DOHH2 (cell line): ENCODE measurements around the gene OMP.

Source experiments
- H3F3A ChIP-seq: fragments of 200-600 bp; sonication (generic), shearing (Covaris generic); 2 replicates; pipeline ENCODE4 v1.6.0; 2016; ENCODE audit warnings: antibody characterized with exemption, mild to moderate bottlenecking; ENCODE audit not compliant: control insufficient read depth, insufficient read depth
- H3K27ac ChIP-seq: fragments of 200-600 bp; sonication (generic); 2 replicates; pipeline ENCODE4 v1.5.1; 2014; ENCODE audit warnings: low read depth, mild to moderate bottlenecking, low read length, moderate library complexity
- H3K27me3 ChIP-seq: fragments of 200-600 bp; sonication (generic); 2 replicates; pipeline ENCODE4 v1.6.1; 2014; ENCODE audit warnings: mild to moderate bottlenecking, low read length, mixed read lengths; ENCODE audit not compliant: control insufficient read depth
- H3K36me3 ChIP-seq: fragments of 200-600 bp; sonication (generic); 2 replicates; pipeline ENCODE4 v1.6.1; 2014; ENCODE audit warnings: mild to moderate bottlenecking, low read length, moderate library complexity, mixed read lengths; ENCODE audit not compliant: control insufficient read depth
- H3K4me1 ChIP-seq: fragments of 200-600 bp; sonication (generic); 2 replicates; pipeline ENCODE4 v1.6.1; 2014; ENCODE audit warnings: mild to moderate bottlenecking, low read length, mixed read lengths; ENCODE audit not compliant: control insufficient read depth
- H3K4me2 ChIP-seq: fragments of 200-600 bp; sonication (generic); 2 replicates; pipeline ENCODE4 v1.6.0; 2014; ENCODE audit warnings: mild to moderate bottlenecking, low read length, moderate library complexity
- H3K4me3 ChIP-seq: fragments of 200-600 bp; sonication (generic); 2 replicates; pipeline ENCODE4 v1.5.1; 2014; ENCODE audit warnings: mild to moderate bottlenecking, low read length, mixed read lengths
- H3K79me2 ChIP-seq: fragments of 200-600 bp; sonication (generic); 2 replicates; pipeline ENCODE4 v1.6.1; 2014; ENCODE audit warnings: mild to moderate bottlenecking, low read length, mixed read lengths; ENCODE audit not compliant: control insufficient read depth
- H3K9me2 ChIP-seq: fragments of 200-600 bp; sonication (generic); replicated peaks from 2 replicates; pipeline ENCODE4 v1.6.1; 2014; ENCODE audit warnings: mild to moderate bottlenecking, low read length, mixed read lengths; ENCODE audit not compliant: control insufficient read depth
- H3K9me3 ChIP-seq: fragments of 200-600 bp; sonication (generic); 2 replicates; pipeline ENCODE4 v1.6.1; 2014; ENCODE audit warnings: antibody characterized with exemption, low read length, mixed read lengths; ENCODE audit not compliant: control insufficient read depth, insufficient read depth
- H4K20me1 ChIP-seq: fragments of 200-600 bp; sonication (generic); 2 replicates; pipeline ENCODE4 v1.6.0; 2014; ENCODE audit warnings: low read depth, mild to moderate bottlenecking, antibody characterized with exemption, low read length, moderate library complexity; ENCODE audit not compliant: control insufficient read depth, insufficient read depth
- EZH2phosphoT487 ChIP-seq: fragments of 200-600 bp; sonication (generic); IDR thresholded peaks from 2 replicates; pipeline ENCODE4 v1.6.1; 2017; ENCODE audit warnings: borderline replicate concordance, mild to moderate bottlenecking, antibody characterized with exemption, low read length, moderate library complexity, mixed read lengths
- TF ChIP-seq, protein P1 (sequence below): fragments of 200-600 bp; sonication (generic); IDR thresholded peaks from one replicate; pipeline ENCODE4 v1.5.1; 2014; ENCODE audit warnings: antibody characterized with exemption, mild to moderate bottlenecking, low read depth, low read length; ENCODE audit not compliant: poor library complexity, severe bottlenecking

The OMP gene

DNA sequence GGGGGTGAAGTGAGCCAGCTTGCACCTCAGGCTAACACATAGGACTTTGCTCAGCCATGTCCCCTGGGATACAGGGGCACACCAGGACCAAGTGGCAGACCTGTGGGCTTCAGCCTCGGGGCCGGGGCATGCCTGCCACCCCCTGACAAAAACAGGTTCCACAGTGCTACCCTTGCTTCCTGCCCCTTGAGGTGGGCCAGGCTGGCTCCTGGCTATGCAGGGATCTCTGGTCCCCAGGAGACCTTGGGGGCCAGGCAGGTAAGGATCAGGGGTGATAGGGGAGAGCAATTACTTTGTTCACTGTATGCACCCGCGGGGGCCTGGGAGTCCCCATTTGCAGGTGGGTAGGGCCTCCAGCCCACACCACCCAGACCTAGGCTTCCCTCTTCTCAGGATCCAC, 23.1 kb downstream of the OMP start:
- Histone ChIP-seq H3F3A (no peaks in the 10 kb centered on the region), H3K9me2 (no peaks in the 10 kb centered on the region), H3K79me2 (no peaks in the 10 kb centered on the region), H3K27ac (no peak overlapping the region), H3K27me3 (no peaks in the 10 kb centered on the region), H3K4me3 (no peak overlapping the region), H4K20me1 (no peaks in the 10 kb centered on the region), H3K9me3 (no peaks in the 10 kb centered on the region), H3K36me3 (no peaks in the 10 kb centered on the region), H3K4me1 (peaks cover 9% of the 10 kb centered on the region), H3K4me2 (no peak overlapping the region)
- TF ChIP-seq EZH2phosphoT487 = no peak
- TF ChIP-seq, protein P1, sequence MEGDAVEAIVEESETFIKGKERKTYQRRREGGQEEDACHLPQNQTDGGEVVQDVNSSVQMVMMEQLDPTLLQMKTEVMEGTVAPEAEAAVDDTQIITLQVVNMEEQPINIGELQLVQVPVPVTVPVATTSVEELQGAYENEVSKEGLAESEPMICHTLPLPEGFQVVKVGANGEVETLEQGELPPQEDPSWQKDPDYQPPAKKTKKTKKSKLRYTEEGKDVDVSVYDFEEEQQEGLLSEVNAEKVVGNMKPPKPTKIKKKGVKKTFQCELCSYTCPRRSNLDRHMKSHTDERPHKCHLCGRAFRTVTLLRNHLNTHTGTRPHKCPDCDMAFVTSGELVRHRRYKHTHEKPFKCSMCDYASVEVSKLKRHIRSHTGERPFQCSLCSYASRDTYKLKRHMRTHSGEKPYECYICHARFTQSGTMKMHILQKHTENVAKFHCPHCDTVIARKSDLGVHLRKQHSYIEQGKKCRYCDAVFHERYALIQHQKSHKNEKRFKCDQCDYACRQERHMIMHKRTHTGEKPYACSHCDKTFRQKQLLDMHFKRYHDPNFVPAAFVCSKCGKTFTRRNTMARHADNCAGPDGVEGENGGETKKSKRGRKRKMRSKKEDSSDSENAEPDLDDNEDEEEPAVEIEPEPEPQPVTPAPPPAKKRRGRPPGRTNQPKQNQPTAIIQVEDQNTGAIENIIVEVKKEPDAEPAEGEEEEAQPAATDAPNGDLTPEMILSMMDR = no peak

GRCh38 chr11:77126156-77126775, 23.6 kb downstream of the OMP start:
- Histone ChIP-seq H3K27ac (no peak overlapping the region), H3K36me3 (no peaks in the 10 kb centered on the region), H3F3A (no peaks in the 10 kb centered on the region), H4K20me1 (no peaks in the 10 kb centered on the region), H3K27me3 (no peaks in the 10 kb centered on the region), H3K4me2 (no peak overlapping the region), H3K9me2 (no peaks in the 10 kb centered on the region), H3K9me3 (no peaks in the 10 kb centered on the region), H3K79me2 (no peaks in the 10 kb centered on the region), H3K4me1 (peaks cover 9% of the 10 kb centered on the region), H3K4me3 (no peak overlapping the region)
- TF ChIP-seq EZH2phosphoT487 = no peak
- TF ChIP-seq, protein P1 = no peak

- H3K27me3 ChIP-seq = no peaks in the 10 kb centered on the region
- TF ChIP-seq, protein P1 = no peak
- TF ChIP-seq EZH2phosphoT487 = no peak
- H3F3A ChIP-seq = no peaks in the 10 kb centered on the region
- H3K9me3 ChIP-seq = no peaks in the 10 kb centered on the region
- peak overlapping the region; percentile 59 for H3K4me2 ChIP-seq
- no peaks in the 10 kb centered on the region for H3K9me2 ChIP-seq
- peak overlapping the region; percentile 54; the same call in 1 of the 2 replicates for H3K4me3 ChIP-seq
- no peak overlapping the region for H3K27ac ChIP-seq
- H3K79me2 ChIP-seq = no peaks in the 10 kb centered on the region
- H4K20me1 ChIP-seq = no peaks in the 10 kb centered on the region
- H3K4me1 ChIP-seq = peaks cover 9% of the 10 kb centered on the region
- no peaks in the 10 kb centered on the region for H3K36me3 ChIP-seq
Observed at GRCh38 chr11:77126861-77127234, 24.2 kb downstream of the OMP start.
